IPS-20b (cell line): ENCODE measurements around the gene OR10H1.
"Not testable (repeated sequence)": the region's sequence is repeated elsewhere in the genome, so short reads cannot be mapped to it uniquely, and the experiment has no call there.

Experiments used
- H3K27ac ChIP-seq: one replicate; pipeline ENCODE4 v1.5.1; 2013; ENCODE audit warnings: low read length
- H3K27me3 ChIP-seq: 2 replicates; pipeline ENCODE4 v1.6.1; 2013; ENCODE audit warnings: mild to moderate bottlenecking, low read length, inconsistent platforms; ENCODE audit not compliant: insufficient read depth
- H3K36me3 ChIP-seq: 2 replicates; pipeline ENCODE4 v1.6.1; 2013; ENCODE audit warnings: low read depth, mild to moderate bottlenecking, inconsistent platforms, low read length, moderate library complexity; ENCODE audit not compliant: insufficient read depth
- H3K4me1 ChIP-seq: 2 replicates; pipeline ENCODE4 v1.6.1; 2013; ENCODE audit warnings: mild to moderate bottlenecking, control low read depth, inconsistent platforms, low read length, moderate library complexity; ENCODE audit not compliant: insufficient read depth
- H3K4me3 ChIP-seq: 2 replicates; pipeline ENCODE4 v1.5.1; 2013; ENCODE audit warnings: mild to moderate bottlenecking, low read length, inconsistent platforms
- H3K9ac ChIP-seq: 2 replicates; pipeline ENCODE4 v1.6.1; 2013; ENCODE audit warnings: low read depth, mild to moderate bottlenecking, inconsistent platforms, low read length, moderate library complexity
- H3K9me3 ChIP-seq: 2 replicates; pipeline ENCODE4 v1.6.1; 2013; ENCODE audit warnings: mild to moderate bottlenecking, low read depth, low read length, inconsistent platforms; ENCODE audit not compliant: insufficient read depth

OR10H1 gene, protein sequence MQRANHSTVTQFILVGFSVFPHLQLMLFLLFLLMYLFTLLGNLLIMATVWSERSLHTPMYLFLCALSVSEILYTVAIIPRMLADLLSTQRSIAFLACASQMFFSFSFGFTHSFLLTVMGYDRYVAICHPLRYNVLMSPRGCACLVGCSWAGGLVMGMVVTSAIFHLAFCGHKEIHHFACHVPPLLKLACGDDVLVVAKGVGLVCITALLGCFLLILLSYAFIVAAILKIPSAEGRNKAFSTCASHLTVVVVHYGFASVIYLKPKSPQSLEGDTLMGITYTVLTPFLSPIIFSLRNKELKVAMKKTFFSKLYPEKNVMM

DNA sequence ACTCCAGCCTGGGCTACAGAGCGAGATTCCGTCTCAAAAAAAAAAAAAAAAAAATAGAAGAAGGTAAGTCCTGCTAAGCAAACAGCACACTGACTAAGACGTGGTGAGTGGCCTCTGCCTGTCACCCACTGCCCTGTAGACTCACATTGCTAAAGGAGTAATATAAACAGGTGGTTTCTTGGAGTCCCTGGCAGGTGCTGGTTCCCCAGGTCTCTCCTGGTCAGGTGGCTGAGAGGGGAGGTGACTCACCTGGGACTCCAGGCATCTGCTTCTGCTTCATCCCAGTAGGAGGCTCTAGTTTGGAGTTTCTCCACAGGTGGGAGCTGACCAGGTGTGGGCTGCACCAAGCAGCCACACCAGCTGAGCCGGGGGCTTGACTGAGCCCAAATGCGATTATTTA, at the start of gene OR10H1:
TSS of gene OR10H1 (minus strand) at position 359 of the 400 bp plus-strand sequence. CDS start 7,627 bp downstream, outside the sequence.
- Histone ChIP-seq H3K9me3 (peaks cover 92% of the 10 kb centered on the region), H3K27me3 (no peaks in the 10 kb centered on the region), H3K4me3 (no peak within 1 kb of the TSS), H3K9ac (no peak within 1 kb of the TSS), H3K27ac (no peak within 1 kb of the TSS), H3K36me3 (no peaks in the 10 kb centered on the region), H3K4me1 (no peaks in the 10 kb centered on the region)

DNA sequence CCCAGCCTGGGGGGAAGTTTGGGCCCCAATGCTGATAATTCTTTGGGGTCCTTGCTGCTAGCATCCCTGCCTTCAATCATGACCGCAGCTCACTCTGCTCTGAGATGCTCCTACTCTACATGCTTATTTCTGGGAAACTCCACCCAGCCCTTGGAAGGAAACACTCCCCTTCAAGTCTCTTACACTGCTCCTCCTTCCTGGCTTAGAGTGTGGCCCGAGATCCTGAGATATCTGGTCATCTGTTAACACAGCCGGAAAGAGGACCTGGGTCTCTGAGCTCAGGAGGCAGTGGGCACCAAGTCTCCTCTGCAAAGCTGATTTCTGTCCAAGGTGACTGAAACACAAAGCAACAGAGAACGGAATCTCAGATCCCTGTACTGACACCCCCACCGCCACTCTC, 49.4 kb upstream of the OR10H1 start:
- no peak overlapping the region for H3K27ac ChIP-seq
- H3K4me1 ChIP-seq: no peaks in the 10 kb centered on the region
- H3K27me3 ChIP-seq: no peaks in the 10 kb centered on the region
- peaks cover 84% of the 10 kb centered on the region for H3K9me3 ChIP-seq
- no peaks in the 10 kb centered on the region for H3K36me3 ChIP-seq
- H3K4me3 ChIP-seq: no peak overlapping the region
- H3K9ac ChIP-seq: no peak overlapping the region

DNA sequence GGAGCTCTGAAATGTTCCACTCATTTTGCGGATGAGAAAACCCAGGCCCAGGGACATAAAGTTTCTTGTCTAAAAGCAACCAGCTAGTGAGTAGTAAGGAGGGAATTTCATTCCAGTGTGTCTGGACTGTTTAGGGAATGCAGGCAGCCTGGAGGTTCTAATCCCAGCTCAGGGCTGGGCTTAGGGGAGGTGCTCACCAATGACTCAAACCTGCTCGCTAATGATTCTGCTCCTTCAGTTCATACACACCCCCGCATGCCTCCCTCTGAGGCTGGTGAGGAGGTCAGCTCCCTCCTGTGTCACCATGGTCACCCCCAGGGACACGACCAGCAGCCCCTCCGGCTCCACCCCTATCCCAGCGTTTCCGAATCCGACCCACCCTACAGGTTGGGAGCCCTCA, 47.8 kb upstream of the OR10H1 start:
- Histone ChIP-seq H3K9ac (no peak overlapping the region), H3K4me3 (no peak overlapping the region), H3K36me3 (no peaks in the 10 kb centered on the region), H3K27me3 (no peaks in the 10 kb centered on the region), H3K4me1 (no peaks in the 10 kb centered on the region), H3K9me3 (peaks cover 84% of the 10 kb centered on the region), H3K27ac (no peak overlapping the region)

DNA sequence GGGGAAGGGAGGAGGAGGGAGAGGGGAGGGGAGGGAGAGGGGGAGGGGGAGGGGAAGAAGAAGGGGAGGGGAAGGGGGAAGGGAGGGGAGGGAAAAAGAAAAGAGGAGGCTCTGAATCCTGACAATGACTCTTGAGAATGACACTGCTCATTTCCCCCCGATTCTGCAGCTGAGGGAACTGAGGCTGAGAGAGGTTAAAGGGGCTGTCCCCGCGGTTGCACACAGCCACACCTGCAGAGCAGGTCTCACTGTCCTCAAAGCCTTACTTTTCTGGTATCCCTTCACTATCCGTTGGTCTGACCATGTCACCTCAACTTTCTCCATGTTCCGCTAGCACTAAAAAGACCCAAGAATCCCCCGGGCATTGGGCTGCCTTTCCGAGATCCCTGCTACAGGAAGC, 47.0 kb upstream of the OR10H1 start:
- H3K4me3 ChIP-seq: no peak overlapping the region
- H3K9ac ChIP-seq: no peak overlapping the region
- H3K4me1 ChIP-seq: no peaks in the 10 kb centered on the region
- no peak overlapping the region for H3K27ac ChIP-seq
- H3K9me3 ChIP-seq: peaks cover 84% of the 10 kb centered on the region
- no peaks in the 10 kb centered on the region for H3K36me3 ChIP-seq
- H3K27me3 ChIP-seq: no peaks in the 10 kb centered on the region

DNA sequence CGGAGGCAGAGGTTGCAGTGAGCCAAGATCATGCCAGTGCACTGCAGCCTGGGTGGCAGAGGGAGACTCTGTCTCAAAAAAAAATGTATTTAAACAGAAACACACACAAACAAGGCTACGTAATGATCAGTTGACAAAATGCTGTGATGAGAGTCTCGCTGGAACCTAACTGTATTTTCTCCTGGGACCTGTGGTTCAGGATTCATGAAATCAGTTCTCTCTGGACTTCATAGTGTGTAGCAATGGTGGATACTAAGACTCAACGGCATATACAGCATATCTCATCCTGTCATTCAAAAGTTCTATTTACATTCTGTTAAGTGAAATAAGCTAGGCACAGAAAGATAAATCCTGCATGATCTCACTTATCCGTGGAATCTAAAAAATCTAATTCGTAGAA, 45.1 kb upstream of the OR10H1 start:
- no peaks in the 10 kb centered on the region for H3K36me3 ChIP-seq
- no peak overlapping the region for H3K4me3 ChIP-seq
- no peak overlapping the region for H3K9ac ChIP-seq
- H3K4me1 ChIP-seq: no peaks in the 10 kb centered on the region
- no peaks in the 10 kb centered on the region for H3K27me3 ChIP-seq
- H3K9me3 ChIP-seq: peaks cover 69% of the 10 kb centered on the region
- no peak overlapping the region for H3K27ac ChIP-seq

DNA sequence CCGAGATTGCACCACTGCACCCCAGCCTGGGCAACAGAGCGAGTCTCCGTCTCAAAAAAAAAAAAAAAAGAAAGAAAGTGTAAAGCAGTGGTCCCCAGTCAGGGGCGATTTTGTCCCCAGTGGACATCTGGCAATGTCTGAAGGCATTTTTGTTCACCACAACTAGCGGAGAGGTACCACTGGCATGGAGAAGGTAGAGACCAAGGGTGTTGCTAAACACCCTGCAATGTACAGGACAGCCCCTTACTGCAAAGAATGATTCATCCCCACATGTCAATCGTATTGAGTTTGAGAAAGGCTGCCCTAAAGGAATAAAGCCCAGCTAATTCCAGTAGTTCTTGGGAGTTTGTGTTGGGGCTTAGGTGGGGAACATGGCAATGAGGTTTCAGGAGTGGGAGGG, 43.7 kb upstream of the OR10H1 start:
- Histone ChIP-seq H3K9me3 (peaks cover 63% of the 10 kb centered on the region), H3K4me1 (no peaks in the 10 kb centered on the region), H3K4me3 (no peak overlapping the region), H3K36me3 (no peaks in the 10 kb centered on the region), H3K9ac (no peak overlapping the region), H3K27me3 (no peaks in the 10 kb centered on the region), H3K27ac (no peak overlapping the region)

DNA sequence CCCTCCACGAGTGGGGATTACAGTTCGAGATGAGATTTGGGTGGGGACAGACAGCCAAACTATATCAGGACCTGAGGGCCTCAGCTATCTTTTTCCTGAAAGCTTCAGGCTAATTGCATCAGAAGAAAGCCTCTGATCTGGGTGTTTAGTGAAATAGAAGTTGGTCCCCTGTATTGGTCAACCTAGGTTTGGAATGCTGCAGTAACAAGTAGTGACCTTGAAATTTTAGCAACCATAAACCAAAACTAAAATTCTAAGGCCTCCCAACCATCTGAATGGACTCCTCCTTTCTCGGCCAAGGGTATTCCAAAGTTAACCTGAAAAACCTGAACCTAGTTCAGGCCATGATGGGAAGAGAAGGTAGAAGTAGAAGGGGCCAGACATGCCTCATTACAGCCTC, 34.9 kb upstream of the OR10H1 start:
- Histone ChIP-seq H3K36me3 (no peaks in the 10 kb centered on the region), H3K4me1 (no peaks in the 10 kb centered on the region), H3K9me3 (peaks cover 84% of the 10 kb centered on the region), H3K27me3 (no peaks in the 10 kb centered on the region), H3K9ac (no peak overlapping the region), H3K4me3 (no peak overlapping the region), H3K27ac (no peak overlapping the region)

DNA sequence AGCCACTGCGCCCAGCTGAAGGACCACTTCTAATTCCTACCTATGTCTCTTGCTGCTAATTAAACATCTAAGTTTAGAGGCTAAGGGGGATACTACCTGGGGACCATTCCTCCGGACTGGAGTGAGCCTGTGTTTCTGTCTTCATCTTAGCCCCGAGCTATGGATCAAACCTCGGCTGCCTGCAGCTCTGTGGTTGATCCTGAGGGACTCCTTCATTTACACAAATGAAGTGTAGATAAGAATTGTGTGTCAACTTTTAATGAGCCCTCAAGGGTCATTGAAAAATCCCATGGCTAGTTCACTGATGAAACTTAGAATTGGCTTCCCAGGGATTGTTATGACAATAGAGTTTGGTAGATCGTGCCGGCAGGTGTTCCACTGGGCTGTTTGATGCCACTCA, 31.5 kb upstream of the OR10H1 start:
- no peaks in the 10 kb centered on the region for H3K27me3 ChIP-seq
- H3K9me3 ChIP-seq: peaks cover 86% of the 10 kb centered on the region
- H3K4me3 ChIP-seq: no peak overlapping the region
- H3K4me1 ChIP-seq: no peaks in the 10 kb centered on the region
- H3K9ac ChIP-seq: no peak overlapping the region
- H3K36me3 ChIP-seq: no peaks in the 10 kb centered on the region
- H3K27ac ChIP-seq: no peak overlapping the region

DNA sequence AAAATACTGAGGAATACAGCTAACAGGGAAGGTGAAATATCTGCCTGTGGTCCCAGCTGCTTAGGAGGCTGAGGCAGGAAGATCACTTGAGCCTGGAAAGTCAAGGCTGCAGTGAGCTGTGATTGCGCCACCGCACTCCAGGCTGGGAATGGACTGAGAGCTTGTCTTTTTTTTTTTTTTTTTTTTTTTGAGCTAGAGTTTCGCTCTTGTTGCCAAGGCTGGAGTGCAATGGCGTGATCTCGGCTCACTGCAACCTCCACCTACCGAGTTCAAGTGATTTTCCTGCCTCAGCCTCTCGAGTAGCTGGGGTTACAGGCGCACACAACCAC, 28.4 kb upstream of the OR10H1 start:
- not testable (repeated sequence) for H3K27me3 ChIP-seq, H3K9ac ChIP-seq, H3K36me3 ChIP-seq, H3K4me1 ChIP-seq, H3K27ac ChIP-seq, H3K4me3 ChIP-seq
- peaks cover 80% of the 10 kb centered on the region for H3K9me3 ChIP-seq

DNA sequence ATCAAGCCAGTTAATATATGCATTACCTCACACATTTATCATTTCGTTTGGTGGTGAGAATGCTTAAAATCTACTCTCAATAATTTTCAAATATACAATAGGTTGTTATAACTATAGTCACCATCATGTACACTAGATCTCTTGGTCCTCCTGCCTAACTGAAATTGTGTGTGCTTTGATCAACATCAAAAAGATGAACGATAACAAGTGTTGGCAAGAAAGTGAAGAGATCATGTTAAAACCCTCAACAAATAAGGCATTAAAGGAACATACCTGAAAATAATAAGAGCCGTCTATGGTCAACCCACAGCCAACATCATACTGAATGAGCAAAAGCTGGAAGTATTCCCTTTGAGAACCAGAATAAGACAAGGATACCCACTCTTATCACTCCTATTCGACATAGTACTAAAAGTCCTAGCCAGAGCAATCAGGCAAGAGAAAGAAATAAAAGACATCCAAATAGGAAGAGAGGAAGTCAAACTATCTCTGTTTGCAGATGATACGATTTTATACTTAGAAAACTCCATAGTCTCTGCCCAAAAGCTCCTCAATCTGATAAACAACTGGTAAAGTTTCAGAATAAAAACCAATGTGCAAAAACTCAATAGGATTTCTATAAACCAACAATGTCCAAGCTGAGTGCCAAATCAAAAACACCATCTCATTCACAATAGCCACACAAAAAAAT, 27.9 kb upstream of the OR10H1 start:
- Histone ChIP-seq H3K4me3 (no peak overlapping the region), H3K27me3 (no peaks in the 10 kb centered on the region), H3K9me3 (peaks cover 83% of the 10 kb centered on the region), H3K27ac (no peak overlapping the region), H3K4me1 (no peaks in the 10 kb centered on the region), H3K9ac (no peak overlapping the region), H3K36me3 (no peaks in the 10 kb centered on the region)

DNA sequence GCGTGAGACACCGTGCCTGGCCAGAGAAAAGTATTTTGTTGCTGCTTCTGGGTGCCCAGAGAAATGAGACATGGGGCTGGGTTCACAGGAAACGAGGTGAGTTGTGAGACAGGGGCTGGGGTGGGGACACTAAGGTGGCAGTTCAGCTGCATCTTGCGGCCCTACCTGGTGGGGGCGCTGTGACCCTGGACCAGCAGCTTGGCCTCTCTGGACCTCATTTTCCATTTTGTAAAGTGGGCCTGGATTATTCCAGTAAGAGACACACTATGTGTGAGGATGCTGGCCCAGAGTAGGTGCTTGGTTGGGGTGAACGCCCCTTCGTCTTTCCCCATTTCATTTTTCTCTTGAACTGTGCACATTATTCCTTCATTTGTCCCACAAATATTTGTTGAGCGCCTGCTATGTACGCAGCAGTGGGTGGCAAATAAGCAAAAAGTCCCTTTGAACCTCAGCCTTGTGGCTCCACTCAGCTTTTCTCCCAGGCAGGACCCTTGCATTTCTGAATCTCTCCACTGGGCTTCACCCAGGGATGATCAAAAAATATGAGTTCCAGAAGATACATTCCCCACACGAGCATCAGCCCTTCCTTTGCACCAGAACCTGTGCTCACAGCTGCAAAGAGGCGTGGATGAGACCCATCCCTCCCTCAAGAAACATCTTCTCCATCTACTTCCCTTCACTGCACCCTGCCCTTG, 26.6 kb upstream of the OR10H1 start:
- H3K9ac ChIP-seq: no peak overlapping the region
- H3K9me3 ChIP-seq: peaks cover 81% of the 10 kb centered on the region
- H3K4me1 ChIP-seq: no peaks in the 10 kb centered on the region
- no peak overlapping the region for H3K27ac ChIP-seq
- H3K4me3 ChIP-seq: no peak overlapping the region
- H3K27me3 ChIP-seq: no peaks in the 10 kb centered on the region
- H3K36me3 ChIP-seq: no peaks in the 10 kb centered on the region

DNA sequence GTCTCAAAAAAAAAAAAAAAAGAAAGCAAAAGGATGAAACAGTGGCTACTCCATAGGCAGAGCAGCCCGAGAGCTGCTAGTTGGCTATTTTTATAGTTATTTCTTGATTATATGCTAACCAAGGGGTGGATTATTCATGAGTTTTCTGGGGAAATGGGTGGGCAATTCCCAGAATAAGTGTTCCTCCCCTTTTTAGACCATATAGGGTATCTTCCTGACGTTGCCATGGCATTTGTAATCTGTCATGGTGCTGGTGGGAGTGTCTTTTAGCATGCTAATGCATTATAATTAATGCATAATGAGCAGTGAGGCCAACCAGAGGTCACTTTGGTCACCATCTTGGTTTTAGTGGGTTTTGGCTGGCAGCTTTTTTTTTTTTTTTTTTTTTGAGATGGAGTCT, 25.4 kb upstream of the OR10H1 start:
- Histone ChIP-seq H3K27ac (no peak overlapping the region), H3K4me3 (no peak overlapping the region), H3K36me3 (no peaks in the 10 kb centered on the region), H3K27me3 (no peaks in the 10 kb centered on the region), H3K9ac (no peak overlapping the region), H3K9me3 (peaks cover 81% of the 10 kb centered on the region), H3K4me1 (no peaks in the 10 kb centered on the region)
